OCI-LY7 (cell line): Measurements from ENCODE around the gene CCDC192. TPM values are rescaled to one million over a fixed set of nuclear protein-coding genes. Genes with fewer than 3 reads are reported as not detected.

Source experiments
- BruUV-seq: library from RNA; stranded (reverse); fragments of 400-500 nt; replicated peaks from 2 replicates; lab custom pipeline; 2021; lab: Mats Ljungman, UMichigan
- CTCF ChIA-PET: fragments of 300-600 bp; sonication (Branson Sonifier 250); formaldehyde crosslinking; loops from one replicate; lab custom pipeline; 2022; ENCODE audit warnings: antibody characterized with exemption; ENCODE audit not compliant: unreplicated experiment; lab: Charles Lee
- POLR2A ChIA-PET: fragments of 300-600 bp; sonication (Branson Sonifier 250); formaldehyde crosslinking; loops from one replicate; lab custom pipeline; 2022; ENCODE audit warnings: antibody characterized with exemption; lab: Charles Lee
- DNase-seq: peaks from one replicate; pipeline ENCODE4 v3.0.0-alpha.2; 2015; ENCODE audit warnings: low spot score
- H2AFZ ChIP-seq: fragments of 200-600 bp; sonication (generic), shearing (Covaris generic); 2 replicates; pipeline ENCODE4 v1.6.1; 2014; ENCODE audit warnings: mild to moderate bottlenecking, antibody characterized with exemption, low read length, moderate library complexity
- H3K27ac ChIP-seq: fragments of 200-600 bp; sonication (generic); 2 replicates; pipeline ENCODE4 v1.5.1; 2014; ENCODE audit warnings: mixed run types, low read depth, mild to moderate bottlenecking, moderate library complexity, low read length, inconsistent platforms; ENCODE audit not compliant: poor library complexity, severe bottlenecking
- H3K36me3 ChIP-seq: fragments of 200-600 bp; sonication (generic); 2 replicates; pipeline ENCODE4 v1.6.1; 2014; ENCODE audit warnings: mild to moderate bottlenecking, antibody characterized with exemption, low read length, moderate library complexity, mixed read lengths; ENCODE audit not compliant: insufficient read depth
- H3K4me1 ChIP-seq: fragments of 200-600 bp; sonication (generic); 2 replicates; pipeline ENCODE4 v1.5.1; 2014; ENCODE audit warnings: mild to moderate bottlenecking, low read length; ENCODE audit not compliant: insufficient read depth, poor library complexity, severe bottlenecking
- H3K4me2 ChIP-seq: fragments of 200-600 bp; sonication (generic); 2 replicates; pipeline ENCODE4 v1.6.1; 2014; ENCODE audit warnings: mild to moderate bottlenecking, low read length
- H3K4me3 ChIP-seq: fragments of 200-600 bp; sonication (generic); 2 replicates; pipeline ENCODE4 v1.5.1; 2014; ENCODE audit warnings: mild to moderate bottlenecking, low read depth, low read length; ENCODE audit not compliant: poor library complexity, severe bottlenecking
- H3K79me2 ChIP-seq: fragments of 200-600 bp; sonication (generic); 2 replicates; pipeline ENCODE4 v1.6.1; 2016; ENCODE audit warnings: low read depth, mild to moderate bottlenecking, low read length, moderate library complexity, mixed read lengths; ENCODE audit not compliant: insufficient read depth
- H3K9me2 ChIP-seq: fragments of 200-600 bp; sonication (generic); 2 replicates; pipeline ENCODE4 v1.6.1; 2016; ENCODE audit warnings: mild to moderate bottlenecking, low read length, mixed read lengths; ENCODE audit not compliant: insufficient read depth
- H3K9me3 ChIP-seq: fragments of 200-600 bp; sonication (generic); 2 replicates; pipeline ENCODE4 v1.6.1; 2014; ENCODE audit warnings: mild to moderate bottlenecking, mixed run types, low read length, mixed read lengths
- H4K20me1 ChIP-seq: fragments of 200-600 bp; sonication (generic); 2 replicates; pipeline ENCODE4 v1.6.1; 2014; ENCODE audit warnings: mild to moderate bottlenecking, antibody characterized with exemption, low read length, moderate library complexity, mixed read lengths; ENCODE audit not compliant: insufficient read depth
- CTCF ChIP-seq: fragments of 200-600 bp; sonication (generic); conservative IDR thresholded peaks from 2 replicates; pipeline ENCODE4 v1.5.1; 2014; ENCODE audit warnings: mild to moderate bottlenecking, antibody characterized with exemption, low read length, moderate library complexity, mixed read lengths
- EZH2phosphoT487 ChIP-seq: fragments of 200-600 bp; sonication (generic); IDR thresholded peaks from 2 replicates; pipeline ENCODE4 v1.6.1; 2018; ENCODE audit warnings: low read depth, borderline replicate concordance, mild to moderate bottlenecking, mixed run types, antibody characterized with exemption, low read length, moderate library complexity, mixed read lengths
- intact Hi-C: fragments of 100-400 bp; cut with micrococcal nuclease; formaldehyde crosslinking; loops from one replicate; pipeline ENCODE4 v1.10.0; 2022; ENCODE audit not compliant: unreplicated experiment
- total RNA-seq, 2 experiments: library from RNA; depleted of rRNA in 1 of 2; stranded (reverse); fragments of >200 nt in 1 of 2; shearing (Covaris generic) in 1 of 2; gene quantifications; 2 replicates each; pipeline ENCODE4 v1.2.3, GENCODE V29; 2014 to 2022

CCDC192 gene
- total RNA-seq, 2 experiments from 2014 or later = not detected

- intact Hi-C loops = no loop called here
Observed at GRCh38 chr5:127858116-127858784, 155.1 kb downstream of the CCDC192 start.

GRCh38 chr5:127860291-127860690 lies 157.1 kb downstream of the CCDC192 start:
- CTCF ChIA-PET = no interaction called here
- Histone ChIP-seq H3K4me2 (no peak overlapping the region), H3K9me3 (no peaks in the 10 kb centered on the region), H3K36me3 (no peaks in the 10 kb centered on the region), H3K4me1 (no peaks in the 10 kb centered on the region), H4K20me1 (no peaks in the 10 kb centered on the region), H3K79me2 (no peaks in the 10 kb centered on the region), H3K4me3 (no peak overlapping the region), H3K9me2 (no peaks in the 10 kb centered on the region), H3K27ac (no peak overlapping the region), H2AFZ (no peak overlapping the region)
- TF ChIP-seq EZH2phosphoT487 (no peak), CTCF (no peak)
- BruUV-seq = no TSS peak
- POLR2A ChIA-PET = no interaction called here
- DNase-seq = no peak
- intact Hi-C loops = no loop called here

More at GRCh38 chr5:127858116-127858784, 155.1 kb downstream of the CCDC192 start:
- no peaks in the 10 kb centered on the region for H3K9me3 ChIP-seq
- H3K4me2 ChIP-seq = no peak overlapping the region
- ChIA-PET CTCF (no interaction called here), POLR2A (interaction anchor here (1.0 to 1.1 kb wide), 2 partner anchors 8 to 315 kb away, joined by 3 to 4 read pairs; no protein-coding TSS in a partner anchor)
- H3K4me1 ChIP-seq = no peaks in the 10 kb centered on the region
- H3K36me3 ChIP-seq = no peaks in the 10 kb centered on the region
- H3K4me3 ChIP-seq = no peak overlapping the region
- BruUV-seq = no TSS peak
- H3K9me2 ChIP-seq = no peaks in the 10 kb centered on the region
- H2AFZ ChIP-seq = no peak overlapping the region
- H3K27ac ChIP-seq = no peak overlapping the region
- no peaks in the 10 kb centered on the region for H3K79me2 ChIP-seq
- no peaks in the 10 kb centered on the region for H4K20me1 ChIP-seq
- TF ChIP-seq EZH2phosphoT487 = no peak
- TF ChIP-seq CTCF = no peak
- DNase-seq = no peak

- H3K4me3 ChIP-seq = no peak overlapping the region
- no peak for DNase-seq
- intact Hi-C loops = no loop called here
- H3K79me2 ChIP-seq = no peaks in the 10 kb centered on the region
- no peaks in the 10 kb centered on the region for H3K36me3 ChIP-seq
- no TSS peak for BruUV-seq
- no peaks in the 10 kb centered on the region for H3K9me3 ChIP-seq
- H4K20me1 ChIP-seq = no peaks in the 10 kb centered on the region
- no peak overlapping the region for H3K4me2 ChIP-seq
- H2AFZ ChIP-seq = no peak overlapping the region
- CTCF ChIA-PET = no interaction called here
- no peaks in the 10 kb centered on the region for H3K4me1 ChIP-seq
- no peaks in the 10 kb centered on the region for H3K9me2 ChIP-seq
- POLR2A ChIA-PET = interaction anchor here (0.6 kb wide), 1 partner anchor 78 kb away, joined by 4 read pairs; no protein-coding TSS in a partner anchor
- no peak overlapping the region for H3K27ac ChIP-seq
- no peak for TF ChIP-seq EZH2phosphoT487
Observed at GRCh38 chr5:127863161-127863560, 160.0 kb downstream of the CCDC192 start.
